HEK293 (cell line): Measurements from ENCODE around the gene TSPYL2.

Experiments used
- CTCF ChIA-PET: fragments of 350-600 bp; formaldehyde crosslinking; extraction: SDS; loops from one replicate; lab custom pipeline; 2021; ENCODE audit warnings: antibody characterized with exemption; lab: Yijun Ruan, JAX
- POLR2A ChIA-PET: fragments of 300-600 bp; formaldehyde crosslinking; extraction: SDS; loops from one replicate; lab custom pipeline; 2020; ENCODE audit warnings: antibody characterized with exemption, inconsistent platforms; lab: Yijun Ruan, JAX
- H3K27ac ChIP-seq: fragments of 200-500 bp; sonication (Bioruptor generic); 2 replicates; pipeline ENCODE4 v1.5.1; 2014; ENCODE audit warnings: low read depth, low read length, control low read depth, inconsistent platforms; ENCODE audit errors: extremely low read depth
- H3K36me3 ChIP-seq, 2 experiments: fragments of 200-500 bp in 1 of 2; sonication (Bioruptor generic) in 1 of 2; 1 replicate in 1 of 2; 2 replicates in 1 of 2; pipeline ENCODE4 v1.5.1; 2014 to 2017; ENCODE audit warnings: inconsistent platforms in 2 of 2, low read length in 2 of 2; ENCODE audit not compliant: control insufficient read depth in 2 of 2, insufficient read depth in 1 of 2
- H3K4me1 ChIP-seq: fragments of 200-500 bp; sonication (Bioruptor generic); 2 replicates; pipeline ENCODE4 v1.5.1; 2014; ENCODE audit warnings: mild to moderate bottlenecking, low read length, inconsistent platforms; ENCODE audit not compliant: control insufficient read depth, insufficient read depth
- H3K4me3 ChIP-seq: 2 replicates; pipeline ENCODE4 v1.5.1; 2011; ENCODE audit warnings: low read depth, mild to moderate bottlenecking, control low read depth, low read length, moderate library complexity
- H3K9me3 ChIP-seq: fragments of 200-500 bp; sonication (Bioruptor generic); 2 replicates; pipeline ENCODE4 v1.5.1; 2014; ENCODE audit warnings: low read depth, low read length, inconsistent platforms; ENCODE audit not compliant: control insufficient read depth, insufficient read depth
- AEBP2 ChIP-seq: fragments of 450-650 bp; formaldehyde crosslinking; IDR thresholded peaks from 2 replicates; pipeline ENCODE4 v1.5.1; 2016; ENCODE audit warnings: missing biosample characterization, missing genetic modification characterization, borderline replicate concordance
- BCL11B ChIP-seq: fragments of 450-650 bp; formaldehyde crosslinking; IDR thresholded peaks from 2 replicates; pipeline ENCODE4 v1.5.1; 2016; ENCODE audit warnings: low read depth, missing biosample characterization, missing genetic modification characterization
- CTCF ChIP-seq: fragments of 450-650 bp; formaldehyde crosslinking; IDR thresholded peaks from 2 replicates; pipeline ENCODE4 v1.5.1; 2016; ENCODE audit warnings: missing biosample characterization, missing genetic modification characterization
- GFI1B ChIP-seq: fragments of 450-650 bp; formaldehyde crosslinking; IDR thresholded peaks from 2 replicates; pipeline ENCODE4 v1.5.1; 2016; ENCODE audit warnings: missing biosample characterization, missing genetic modification characterization
- GLIS1 ChIP-seq: fragments of 450-650 bp; formaldehyde crosslinking; IDR thresholded peaks from 2 replicates; pipeline ENCODE4 v1.5.1; 2016; ENCODE audit warnings: missing biosample characterization, missing genetic modification characterization
- GLIS2 ChIP-seq: fragments of 450-650 bp; formaldehyde crosslinking; IDR thresholded peaks from 2 replicates; pipeline ENCODE4 v1.5.1; 2016; ENCODE audit warnings: missing biosample characterization, missing genetic modification characterization
- KLF8 ChIP-seq: fragments of 450-650 bp; formaldehyde crosslinking; IDR thresholded peaks from 2 replicates; pipeline ENCODE4 v1.5.1; 2016; ENCODE audit warnings: missing biosample characterization, missing genetic modification characterization
- OSR2 ChIP-seq: fragments of 450-650 bp; formaldehyde crosslinking; IDR thresholded peaks from 2 replicates; pipeline ENCODE4 v1.5.1; 2016; ENCODE audit warnings: missing biosample characterization, missing genetic modification characterization
- PRDM1 ChIP-seq: fragments of 450-650 bp; formaldehyde crosslinking; IDR thresholded peaks from 2 replicates; pipeline ENCODE4; 2016; ENCODE audit warnings: missing biosample characterization, missing genetic modification characterization
- PRDM10 ChIP-seq: fragments of 450-650 bp; formaldehyde crosslinking; IDR thresholded peaks from 2 replicates; pipeline ENCODE4 v1.5.1; 2016; ENCODE audit warnings: missing biosample characterization, missing genetic modification characterization
- RBAK ChIP-seq: fragments of 450-650 bp; formaldehyde crosslinking; IDR thresholded peaks from 2 replicates; pipeline ENCODE4 v1.5.1; 2016; ENCODE audit warnings: missing biosample characterization, missing genetic modification characterization
- ZBTB17 ChIP-seq: fragments of 450-650 bp; formaldehyde crosslinking; IDR thresholded peaks from 2 replicates; pipeline ENCODE4 v1.5.1; 2016; ENCODE audit warnings: missing biosample characterization, missing genetic modification characterization
- ZBTB20 ChIP-seq: fragments of 450-650 bp; formaldehyde crosslinking; IDR thresholded peaks from 2 replicates; pipeline ENCODE4 v1.5.1; 2016; ENCODE audit warnings: missing biosample characterization, missing genetic modification characterization
- ZFP3 ChIP-seq: fragments of 450-650 bp; formaldehyde crosslinking; IDR thresholded peaks from 2 replicates; pipeline ENCODE4 v1.5.1; 2016; ENCODE audit warnings: low read depth, missing biosample characterization, missing genetic modification characterization
- ZNF169 ChIP-seq: fragments of 450-650 bp; formaldehyde crosslinking; IDR thresholded peaks from 2 replicates; pipeline ENCODE4 v1.5.1; 2016; ENCODE audit warnings: missing biosample characterization, missing genetic modification characterization
- ZNF341 ChIP-seq: fragments of 450-650 bp; formaldehyde crosslinking; IDR thresholded peaks from 2 replicates; pipeline ENCODE4; 2016; ENCODE audit warnings: low read depth, missing biosample characterization, missing genetic modification characterization
- ZNF362 ChIP-seq: fragments of 450-650 bp; formaldehyde crosslinking; IDR thresholded peaks from 2 replicates; pipeline ENCODE4 v1.5.1; 2016; ENCODE audit warnings: missing biosample characterization, missing genetic modification characterization
- ZNF366 ChIP-seq: fragments of 450-650 bp; formaldehyde crosslinking; conservative IDR thresholded peaks from 2 replicates; pipeline ENCODE4 v1.5.1; 2016; ENCODE audit warnings: missing biosample characterization, missing genetic modification characterization
- ZNF501 ChIP-seq: fragments of 450-650 bp; formaldehyde crosslinking; IDR thresholded peaks from 2 replicates; pipeline ENCODE4 v1.5.1; 2016; ENCODE audit warnings: missing biosample characterization, missing genetic modification characterization
- ZNF596 ChIP-seq: fragments of 450-650 bp; IDR thresholded peaks from 2 replicates; pipeline ENCODE4 v1.5.0; 2018; ENCODE audit warnings: missing biosample characterization, mild to moderate bottlenecking, missing genetic modification characterization, moderate library complexity
- ZNF600 ChIP-seq: fragments of 450-650 bp; formaldehyde crosslinking; IDR thresholded peaks from 2 replicates; pipeline ENCODE4 v1.5.1; 2016; ENCODE audit warnings: missing biosample characterization, missing genetic modification characterization
- ZNF623 ChIP-seq: fragments of 450-650 bp; formaldehyde crosslinking; IDR thresholded peaks from 2 replicates; pipeline ENCODE4 v1.5.1; 2016; ENCODE audit warnings: missing biosample characterization, missing genetic modification characterization
- ZNF776 ChIP-seq: fragments of 450-650 bp; formaldehyde crosslinking; IDR thresholded peaks from 2 replicates; pipeline ENCODE4 v1.5.0; 2017; ENCODE audit warnings: missing biosample characterization, missing genetic modification characterization, borderline replicate concordance
- ZSCAN4 ChIP-seq: fragments of 450-650 bp; formaldehyde crosslinking; IDR thresholded peaks from 2 replicates; pipeline ENCODE4 v1.5.1; 2017; ENCODE audit warnings: missing biosample characterization, missing genetic modification characterization
- TF ChIP-seq, protein P1 (sequence below): fragments of 450-650 bp; formaldehyde crosslinking; IDR thresholded peaks from 2 replicates; pipeline ENCODE4 v1.5.1; 2016; ENCODE audit warnings: missing biosample characterization, missing genetic modification characterization

TSPYL2 gene

DNA sequence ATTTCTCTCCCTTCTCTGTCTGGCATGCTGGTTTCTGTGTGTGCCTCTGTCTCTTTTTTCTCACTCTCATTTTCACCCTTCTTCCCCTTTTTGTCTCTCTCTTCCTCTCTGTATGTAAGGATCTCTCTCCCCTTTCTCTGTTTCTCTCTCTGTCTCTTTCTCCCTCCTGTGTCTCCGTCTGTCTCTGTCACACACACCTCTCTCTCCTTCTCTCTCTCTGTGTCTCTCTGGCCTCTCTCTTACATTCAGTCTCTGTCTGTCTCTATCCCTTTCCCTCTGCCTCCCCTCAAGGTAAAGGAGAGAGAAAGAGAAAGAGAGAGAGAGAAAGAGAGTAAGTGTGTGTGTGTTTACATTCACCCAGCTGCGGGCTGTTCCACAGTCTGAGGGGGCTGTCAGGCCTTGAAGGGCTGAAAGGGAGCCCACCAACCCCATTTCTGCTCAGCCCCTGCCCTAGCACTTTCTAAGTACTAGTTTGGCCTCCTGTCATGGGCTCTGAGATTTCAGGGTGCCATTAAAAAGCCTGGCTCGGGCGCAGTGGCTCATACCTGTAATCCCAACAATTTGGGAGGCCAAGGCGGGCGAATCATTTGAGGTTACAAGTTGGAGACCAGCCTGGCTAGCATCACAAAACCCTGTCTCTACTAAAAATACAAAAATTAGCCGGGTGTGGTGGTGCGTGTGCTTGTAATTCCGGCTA is 9.6 kb upstream of the TSPYL2 start (continued):
- TF ChIP-seq ZNF501 (tag by site-specific recombination) (no peak), BCL11B (no peak), ZNF596 (tag by site-specific recombination) (peak; percentile 95), RBAK (no peak)

GRCh38 chrX:53073115-53073586 is 9.0 kb upstream of the TSPYL2 start:
- H3K9me3 ChIP-seq: no peaks in the 10 kb centered on the region
- CTCF ChIA-PET: interaction anchor here (0.6 to 1.5 kb wide), 6 partner anchors 9 to 1438 kb away, joined by 3 to 8 read pairs (median 5); partner anchors contain the start of gene TSPYL2
- H3K36me3 ChIP-seq: no peaks in the 10 kb centered on the region
- no peaks in the 10 kb centered on the region for H3K4me1 ChIP-seq
- no peak overlapping the region for H3K27ac ChIP-seq
- POLR2A ChIA-PET: interaction anchor here (1.2 to 2.7 kb wide), 3 partner anchors 9 to 78 kb away, joined by 3 to 44 read pairs (median 4); partner anchors contain the start of gene TSPYL2
- H3K4me3 ChIP-seq: no peak overlapping the region
- TF ChIP-seq ZNF366 (tag by site-specific recombination): 0 out of 2 replicates have a peak, but pooled peaks have one; percentile 11
- no peak for TF ChIP-seq ZNF776 (tag by site-specific recombination)
- peak; percentile 58 for TF ChIP-seq GLIS2
- peak; percentile 72 for TF ChIP-seq OSR2
- no peak for TF ChIP-seq ZNF169 (tag by site-specific recombination)
- no peak for TF ChIP-seq AEBP2
- TF ChIP-seq ZNF362 (tag by site-specific recombination): 0 out of 2 replicates have a peak, but pooled peaks have one; percentile 12
- no peak for TF ChIP-seq ZNF623 (tag by site-specific recombination)
- peak; percentile 79 for TF ChIP-seq PRDM10 (tag by site-specific recombination)
- peak; percentile 85 for TF ChIP-seq GLIS1
- no peak for TF ChIP-seq ZSCAN4 (tag by site-specific recombination)
- TF ChIP-seq PRDM1 (tag by site-specific recombination): 0 out of 2 replicates have a peak, but pooled peaks have one; percentile 8
- 0 out of 2 replicates have a peak, but pooled peaks have one; percentile 52 for TF ChIP-seq ZBTB17 (tag by site-specific recombination)
- peak; percentile 22; the same call in 1 of the 2 replicates for TF ChIP-seq KLF8 (tag by site-specific recombination)
- TF ChIP-seq ZFP3 (tag by site-specific recombination): no peak
- peak; percentile 32; the same call in 1 of the 2 replicates for TF ChIP-seq CTCF (tag by site-specific recombination)
- 0 out of 2 replicates have a peak, but pooled peaks have one; percentile 27 for TF ChIP-seq ZBTB20 (tag by site-specific recombination)
- peak; percentile 91 for TF ChIP-seq ZNF600 (tag by site-specific recombination)
- TF ChIP-seq, protein P1, sequence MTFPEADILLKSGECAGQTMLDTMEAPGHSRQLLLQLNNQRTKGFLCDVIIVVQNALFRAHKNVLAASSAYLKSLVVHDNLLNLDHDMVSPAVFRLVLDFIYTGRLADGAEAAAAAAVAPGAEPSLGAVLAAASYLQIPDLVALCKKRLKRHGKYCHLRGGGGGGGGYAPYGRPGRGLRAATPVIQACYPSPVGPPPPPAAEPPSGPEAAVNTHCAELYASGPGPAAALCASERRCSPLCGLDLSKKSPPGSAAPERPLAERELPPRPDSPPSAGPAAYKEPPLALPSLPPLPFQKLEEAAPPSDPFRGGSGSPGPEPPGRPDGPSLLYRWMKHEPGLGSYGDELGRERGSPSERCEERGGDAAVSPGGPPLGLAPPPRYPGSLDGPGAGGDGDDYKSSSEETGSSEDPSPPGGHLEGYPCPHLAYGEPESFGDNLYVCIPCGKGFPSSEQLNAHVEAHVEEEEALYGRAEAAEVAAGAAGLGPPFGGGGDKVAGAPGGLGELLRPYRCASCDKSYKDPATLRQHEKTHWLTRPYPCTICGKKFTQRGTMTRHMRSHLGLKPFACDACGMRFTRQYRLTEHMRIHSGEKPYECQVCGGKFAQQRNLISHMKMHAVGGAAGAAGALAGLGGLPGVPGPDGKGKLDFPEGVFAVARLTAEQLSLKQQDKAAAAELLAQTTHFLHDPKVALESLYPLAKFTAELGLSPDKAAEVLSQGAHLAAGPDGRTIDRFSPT: no peak
- no peak for TF ChIP-seq GFI1B (tag by site-specific recombination)
- TF ChIP-seq ZNF341: peak; percentile 96
